Colonic mucosa (tissue), 4 donors: Measurements from ENCODE around the gene KIF2A. TPM values are rescaled to one million over a fixed set of nuclear protein-coding genes. Genes with fewer than 3 reads are reported as not detected.
A peak's percentile ranks its signal among the peaks of the same experiment; 100 is the strongest.

Source experiments
- DNase-seq: peaks from one replicate; pipeline ENCODE4 v3.0.0-alpha.2; 2020
- H3K27ac ChIP-seq: fragments of 200-600 bp; one replicate; pipeline ENCODE4 v1.8.0; 2021
- H3K27me3 ChIP-seq: fragments of 200-600 bp; one replicate; pipeline ENCODE4 v1.8.0; 2021
- H3K36me3 ChIP-seq: fragments of 200-600 bp; one replicate; pipeline ENCODE4 v1.8.0; 2021
- H3K4me1 ChIP-seq: fragments of 200-600 bp; one replicate; pipeline ENCODE4 v1.8.0; 2021; ENCODE audit warnings: mild to moderate bottlenecking
- H3K4me3 ChIP-seq: fragments of 200-600 bp; one replicate; pipeline ENCODE4 v1.8.0; 2021
- H3K9ac ChIP-seq, 2 donors: one replicate each; pipeline ENCODE4 v1.7.0; 2013; ENCODE audit warnings: control low read depth in 2 of 2, low read depth in 2 of 2, low read length in 2 of 2
- H3K9me3 ChIP-seq: fragments of 200-600 bp; one replicate; pipeline ENCODE4 v1.8.0; 2021
- CTCF ChIP-seq: fragments of 200-600 bp; IDR thresholded peaks from one replicate; pipeline ENCODE4 v1.8.0; 2022; ENCODE audit warnings: antibody characterized with exemption, mild to moderate bottlenecking
- intact Hi-C: fragments of 100-400 bp; cut with DNase I; formaldehyde crosslinking; loops from one replicate; pipeline ENCODE4 v1.14.1; 2022
- total RNA-seq, 2 donors: library from RNA; stranded (reverse); fragmentation: NEBNext Ultra II Directional in 1 of 2; extraction: Animal tissue kit (Norgen Biotek cat#: 25700) in 1 of 2; gene quantifications; one replicate each; pipeline ENCODE4 v1.2.1, GENCODE V29; 2021
- donor health status: healthy.
- donor health status: DM: no; HTN: no; CAD: no.
- donor health status: DM: no; HTN: no; CAD: no.

Gene KIF2A
- total RNA-seq, 2 donors from 2014 or later: 30.8 to 43.4 TPM

GRCh38 chr5:62385816-62386400 is 79.9 kb downstream of the KIF2A start:
- Histone ChIP-seq H3K9me3 (no peaks in the 10 kb centered on the region), H3K9ac (no peak overlapping the region), H3K4me3 (no peak overlapping the region), H3K4me1 (no peaks in the 10 kb centered on the region), H3K27me3 (no peaks in the 10 kb centered on the region), H3K27ac (no peak overlapping the region), H3K36me3 (no peaks in the 10 kb centered on the region)
- TF ChIP-seq CTCF: no peak
- intact Hi-C loops: no loop called here
- no peak for DNase-seq

GRCh38 chr5:62386824-62387223 is 80.8 kb downstream of the KIF2A start:
- no peaks in the 10 kb centered on the region for H3K36me3 ChIP-seq
- no peaks in the 10 kb centered on the region for H3K27me3 ChIP-seq

GRCh38 chr5:62395210-62395950 is 89.4 kb downstream of the KIF2A start:
- Histone ChIP-seq H3K9me3 (no peaks in the 10 kb centered on the region), H3K9ac (no peak overlapping the region), H3K36me3 (no peaks in the 10 kb centered on the region), H3K4me1 (no peaks in the 10 kb centered on the region), H3K27me3 (no peaks in the 10 kb centered on the region), H3K4me3 (no peak overlapping the region), H3K27ac (no peak overlapping the region)
- no peak for TF ChIP-seq CTCF
- no peak for DNase-seq
- intact Hi-C loops: no loop called here

More at GRCh38 chr5:62386824-62387223, 80.8 kb downstream of the KIF2A start:
- TF ChIP-seq CTCF: no peak
- Histone ChIP-seq H3K4me3 (no peak overlapping the region), H3K27ac (no peak overlapping the region), H3K9ac (no peak overlapping the region), H3K9me3 (no peaks in the 10 kb centered on the region), H3K4me1 (no peaks in the 10 kb centered on the region)
- intact Hi-C loops: no loop called here
- no peak for DNase-seq

- peak; percentile 96 for DNase-seq
- peak within 1 kb of the TSS; percentile 95 for H3K27ac ChIP-seq
Measured at GRCh38 chr5:62403411-62404250, 97.6 kb downstream of the KIF2A start, which contains the start of gene DIMT1. TSS of gene DIMT1 (minus strand) at chr5:62403905. CDS start at chr5:62403772, 133 bp downstream.

More at GRCh38 chr5:62403411-62404250, 97.6 kb downstream of the KIF2A start, which contains the start of gene DIMT1:
- Histone ChIP-seq H3K9me3 (no peaks in the 10 kb centered on the region), H3K4me3 (peak within 1 kb of the TSS; percentile 90), H3K9ac (peak within 1 kb of the TSS; percentile 87 to 94), H3K36me3 (no peaks in the 10 kb centered on the region), H3K27me3 (no peaks in the 10 kb centered on the region), H3K4me1 (peaks cover 3% of the 10 kb centered on the region)
- no peak for TF ChIP-seq CTCF
- intact Hi-C loops: no loop called here
